ENCODE measurements around the gene GABARAPL2. TPM values are rescaled to one million over a fixed set of nuclear protein-coding genes. Genes with fewer than 3 reads are reported as not detected.

The GABARAPL2 gene
- polyA plus RNA-seq, 1 donor = 118 TPM

- DNase-seq (ENCODE audit: low read depth) = peak; percentile 70
Measured at GRCh38 chr16:75555213-75555706, 10.9 kb upstream of the GABARAPL2 start.

- DNase-seq (ENCODE audit: low read depth) = peak; percentile 86
Measured at GRCh38 chr16:75555707-75556430, 10.3 kb upstream of the GABARAPL2 start, which contains the start of gene TMEM231. TSS of gene TMEM231 (minus strand) at chr16:75556252. CDS start at chr16:75556209, 43 bp downstream.

GRCh38 chr16:75556431-75556950 lies 9.7 kb upstream of the GABARAPL2 start:
- DNase-seq (ENCODE audit: low read depth) = no peak

GRCh38 chr16:75558846-75559401 lies 7.3 kb upstream of the GABARAPL2 start:
- no peak for DNase-seq (ENCODE audit: low read depth)

- no peak for DNase-seq (ENCODE audit: low read depth)
Measured at GRCh38 chr16:75559564-75560372, 6.4 kb upstream of the GABARAPL2 start.

GRCh38 chr16:75565640-75566039 lies 539 bp upstream of the GABARAPL2 start:
- no peak for DNase-seq (ENCODE audit: low read depth)

- no peak for DNase-seq (ENCODE audit: low read depth)
Measured at GRCh38 chr16:75566758-75567255, 628 bp downstream of the GABARAPL2 start.

- no peak for DNase-seq (ENCODE audit: low read depth)
Measured at GRCh38 chr16:75567911-75568310, 1.7 kb downstream of the GABARAPL2 start.

- DNase-seq (ENCODE audit: low read depth) = no peak
Measured at GRCh38 chr16:75570396-75571065, 4.4 kb downstream of the GABARAPL2 start.

GRCh38 chr16:75572864-75573542 lies 6.8 kb downstream of the GABARAPL2 start:
- no peak for DNase-seq (ENCODE audit: low read depth)

- no peak for DNase-seq (ENCODE audit: low read depth)
Measured at GRCh38 chr16:75573955-75574354, 7.8 kb downstream of the GABARAPL2 start.

- DNase-seq (ENCODE audit: low read depth) = no peak
Measured at GRCh38 chr16:75575958-75576357, 9.8 kb downstream of the GABARAPL2 start.

- DNase-seq (ENCODE audit: low read depth) = no peak
Measured at GRCh38 chr16:75576384-75576811, 10.2 kb downstream of the GABARAPL2 start.

GRCh38 chr16:75578212-75578611 lies 12.0 kb downstream of the GABARAPL2 start:
- no peak for DNase-seq (ENCODE audit: low read depth)

GRCh38 chr16:75578725-75579124 lies 12.5 kb downstream of the GABARAPL2 start:
- DNase-seq (ENCODE audit: low read depth) = no peak

GRCh38 chr16:75579281-75579834 lies 13.2 kb downstream of the GABARAPL2 start:
- no peak for DNase-seq (ENCODE audit: low read depth)

- DNase-seq (ENCODE audit: low read depth) = no peak
Measured at GRCh38 chr16:75584108-75584507, 17.9 kb downstream of the GABARAPL2 start.

GRCh38 chr16:75588716-75589115 lies 22.5 kb downstream of the GABARAPL2 start:
- no peak for DNase-seq (ENCODE audit: low read depth)

- DNase-seq (ENCODE audit: low read depth) = peak; percentile 43
Measured at GRCh38 chr16:75589306-75589705, 23.1 kb downstream of the GABARAPL2 start.
